NCI-H128 (cell line): ENCODE results near the gene LPAR6.
"Not testable (repeated sequence)": the region's sequence is repeated elsewhere in the genome, so short reads cannot be mapped to it uniquely, and the experiment has no call there.

Experiments used
- DNase-seq: peaks from one replicate; lab custom pipeline; 2025; ENCODE audit not compliant: unreplicated experiment; lab: John Stamatoyannopoulos, UW

LPAR6 gene, protein sequence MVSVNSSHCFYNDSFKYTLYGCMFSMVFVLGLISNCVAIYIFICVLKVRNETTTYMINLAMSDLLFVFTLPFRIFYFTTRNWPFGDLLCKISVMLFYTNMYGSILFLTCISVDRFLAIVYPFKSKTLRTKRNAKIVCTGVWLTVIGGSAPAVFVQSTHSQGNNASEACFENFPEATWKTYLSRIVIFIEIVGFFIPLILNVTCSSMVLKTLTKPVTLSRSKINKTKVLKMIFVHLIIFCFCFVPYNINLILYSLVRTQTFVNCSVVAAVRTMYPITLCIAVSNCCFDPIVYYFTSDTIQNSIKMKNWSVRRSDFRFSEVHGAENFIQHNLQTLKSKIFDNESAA

GRCh38 chr13:48412881-48413351, at the start of gene LPAR6:
LPAR6 (minus strand) TSS chr13:48413113; CDS start chr13:48412423, 690 bp downstream.
- no peak for DNase-seq

GRCh38 chr13:48457578-48458242, 44.8 kb upstream of the LPAR6 start:
- no peak for DNase-seq

GRCh38 chr13:48456546-48456945, 43.6 kb upstream of the LPAR6 start:
- DNase-seq, result no peak

DNA sequence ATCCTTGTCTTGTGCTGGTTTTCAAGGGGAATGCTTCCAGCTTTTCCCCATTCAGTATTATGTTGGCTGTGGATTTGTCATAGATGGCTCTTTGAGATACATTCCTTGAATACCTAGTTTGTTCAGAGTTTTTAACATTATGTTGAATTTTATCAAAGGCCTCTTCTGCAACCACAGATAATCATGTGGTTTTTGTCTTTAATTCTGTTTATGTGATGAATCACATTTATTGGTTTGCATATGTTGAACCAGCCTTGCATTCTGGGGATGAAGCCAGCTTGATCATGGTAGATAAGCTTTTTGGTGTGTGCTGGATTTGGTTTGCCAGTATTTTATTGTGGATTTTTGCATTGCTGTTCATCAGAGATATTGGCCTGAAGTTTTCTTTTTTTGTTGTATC, 38.3 kb upstream of the LPAR6 start:
- not testable (repeated sequence) for DNase-seq

DNA sequence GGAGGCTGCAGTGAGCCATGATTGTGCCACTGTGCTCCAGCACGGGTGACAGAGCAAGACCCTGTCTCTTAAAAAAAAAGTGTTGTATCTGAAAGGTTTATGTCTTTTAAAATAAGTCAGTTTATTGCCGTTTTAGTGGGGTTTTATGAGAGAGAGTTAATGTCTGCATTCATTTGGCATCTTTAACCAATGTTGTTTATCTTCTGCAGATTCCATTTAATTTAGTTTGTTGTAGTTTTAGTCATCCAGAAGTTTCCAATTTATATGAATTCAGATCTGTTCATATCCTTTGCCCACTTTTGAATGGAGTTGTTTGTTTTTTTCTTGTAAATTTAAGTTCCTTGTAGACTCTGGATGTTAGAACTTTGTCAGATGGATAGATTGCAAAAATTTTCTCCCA, 36.7 kb upstream of the LPAR6 start:
- no peak for DNase-seq

DNA sequence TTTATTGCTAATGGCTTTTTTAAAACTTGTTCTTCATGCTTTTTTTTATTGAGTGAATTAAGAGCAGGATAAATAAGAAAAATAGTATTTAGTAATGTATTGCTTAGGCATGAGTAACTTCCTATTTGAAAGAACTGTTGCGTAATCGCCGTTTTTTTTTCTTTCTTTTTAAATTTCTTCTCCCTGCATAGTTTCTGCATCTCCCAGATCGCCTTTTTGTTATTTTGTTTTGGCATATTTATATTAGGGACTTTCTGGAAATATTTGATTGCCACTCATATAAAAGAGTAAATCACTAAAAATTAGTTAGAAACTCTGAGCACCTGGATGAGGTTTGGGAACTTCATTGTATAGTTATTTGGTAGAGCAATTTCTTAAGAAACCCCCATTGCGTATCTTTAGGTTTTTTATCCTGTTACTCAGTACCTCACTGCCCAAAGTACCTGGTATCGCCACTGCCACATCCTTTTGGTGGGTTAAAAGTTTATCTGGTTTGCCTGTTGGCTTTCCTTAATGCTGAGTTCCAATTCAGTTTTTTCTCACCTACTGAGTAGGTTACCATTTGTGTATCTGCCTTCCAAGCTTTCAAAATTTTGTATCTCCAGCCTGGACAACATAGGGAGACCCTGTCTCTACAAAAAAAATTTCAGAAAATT, 36.2 kb upstream of the LPAR6 start:
- DNase-seq, result no peak

DNA sequence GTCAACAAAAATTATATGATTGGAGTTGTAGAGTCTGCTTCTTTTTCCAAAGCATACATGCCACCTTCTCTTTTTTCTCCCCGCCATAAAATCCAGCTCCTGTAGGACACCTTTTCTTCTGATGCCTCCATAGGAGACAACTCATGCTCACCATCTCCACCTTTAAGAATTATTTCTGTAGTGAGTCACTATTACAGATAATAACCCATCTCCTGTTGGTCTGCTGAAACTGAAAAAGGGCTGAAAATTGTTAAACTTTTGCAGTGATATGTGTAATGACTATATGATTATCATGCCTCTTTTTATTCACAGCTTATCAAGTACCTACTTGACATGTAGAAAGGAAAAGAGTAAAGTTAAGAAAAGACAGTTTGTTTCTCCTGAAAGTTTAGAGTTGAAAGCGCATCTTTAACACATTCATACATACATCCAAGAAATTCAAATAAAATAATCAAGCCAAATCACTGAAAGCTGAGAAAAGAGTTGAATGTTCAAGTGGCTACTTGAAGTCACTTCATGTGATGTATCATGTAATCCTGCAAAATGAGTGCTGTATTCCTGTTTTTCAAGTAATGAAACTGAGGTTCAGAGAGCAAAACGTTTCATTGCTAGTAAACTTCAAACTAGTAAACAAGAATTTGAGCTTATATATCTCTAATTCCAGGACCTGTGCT, 35.5 kb upstream of the LPAR6 start:
- no peak for DNase-seq

GRCh38 chr13:48446464-48446863, 33.6 kb upstream of the LPAR6 start:
- DNase-seq, result no peak

GRCh38 chr13:48443442-48444208, 30.7 kb upstream of the LPAR6 start:
- no peak for DNase-seq

GRCh38 chr13:48437371-48437770, 24.5 kb upstream of the LPAR6 start:
- DNase-seq, result no peak

DNA sequence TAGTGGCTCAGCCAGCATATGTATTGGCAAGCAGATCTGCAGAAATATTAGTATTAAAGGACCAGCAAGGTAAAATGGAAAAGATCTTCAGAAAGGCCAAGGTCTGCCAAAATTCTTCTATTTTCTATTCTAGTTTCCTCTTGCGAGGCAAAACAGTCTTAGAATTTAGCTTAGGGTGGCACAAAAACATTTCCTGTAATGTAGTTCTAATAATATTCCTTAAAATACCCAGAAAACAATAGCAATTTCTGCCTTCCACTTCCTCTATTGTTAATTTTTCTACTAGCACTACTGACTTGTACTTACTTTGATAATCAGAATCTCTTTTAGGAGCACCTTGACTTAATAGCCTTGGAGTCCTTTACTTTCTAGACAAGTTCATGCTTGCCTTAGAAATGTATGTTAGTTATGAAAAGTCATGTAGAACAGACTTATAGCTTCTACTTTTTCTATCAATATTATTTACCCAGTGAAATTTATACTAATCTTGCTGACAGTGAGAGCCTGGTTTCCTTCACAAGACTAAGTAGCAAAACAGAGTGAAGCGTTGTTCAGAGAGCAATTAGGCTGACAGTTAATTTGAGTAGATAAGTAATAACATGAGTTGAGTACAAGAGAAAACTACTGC, 23.9 kb upstream of the LPAR6 start:
- DNase-seq, result no peak

DNA sequence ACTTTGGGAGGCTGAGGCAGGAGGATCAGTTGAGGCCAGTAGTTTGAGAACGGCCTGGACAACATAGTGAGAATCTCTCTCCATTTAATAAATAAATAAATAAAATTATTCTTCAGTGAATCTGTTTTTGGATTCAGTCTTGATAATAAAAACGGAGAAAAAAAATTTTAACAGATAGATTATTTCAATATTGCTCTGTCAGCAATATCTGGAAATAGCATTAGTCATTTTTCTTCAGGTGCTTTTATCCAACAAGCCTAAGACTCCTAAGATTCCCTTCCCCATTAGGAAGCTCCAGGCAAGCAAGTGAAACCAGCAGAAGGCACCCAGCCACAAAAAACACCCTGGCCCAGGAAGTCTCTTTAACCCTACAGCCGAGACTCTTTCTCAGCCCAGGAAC, 21.3 kb upstream of the LPAR6 start:
- DNase-seq, result no peak

DNA sequence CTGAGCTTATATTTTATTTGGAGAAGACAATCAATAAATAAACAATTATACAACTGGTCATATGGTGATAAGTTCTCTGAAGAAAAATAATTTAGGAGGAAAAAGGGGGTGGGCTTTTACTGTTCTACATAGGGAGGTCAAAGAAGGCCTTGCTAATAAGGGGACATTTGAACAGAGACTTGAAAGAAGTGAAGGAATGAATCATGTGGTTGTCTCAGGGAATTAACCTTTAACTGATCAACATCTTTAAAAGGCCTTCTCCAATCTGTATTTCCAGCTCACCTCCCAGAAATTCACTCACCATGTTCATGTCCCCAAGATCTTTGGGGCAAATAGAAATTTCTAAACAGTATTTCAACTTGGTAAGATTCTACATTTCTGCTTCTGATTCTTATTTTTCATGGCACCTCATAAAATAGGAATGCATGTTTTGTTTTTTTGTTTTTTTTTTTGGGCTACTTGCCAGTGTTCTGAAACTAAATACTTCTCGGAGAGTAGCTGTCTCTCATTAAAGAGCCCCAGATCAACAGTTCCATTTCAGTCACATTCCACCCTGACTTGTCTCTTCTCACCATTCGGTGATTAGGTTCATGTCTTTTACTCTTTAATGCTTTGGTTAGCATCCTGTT, 19.2 kb upstream of the LPAR6 start:
- DNase-seq, result no peak

- no peak for DNase-seq
Observed at GRCh38 chr13:48431431-48431830, 18.5 kb upstream of the LPAR6 start.

- no peak for DNase-seq
Observed at GRCh38 chr13:48429886-48430285, 17.0 kb upstream of the LPAR6 start.

DNA sequence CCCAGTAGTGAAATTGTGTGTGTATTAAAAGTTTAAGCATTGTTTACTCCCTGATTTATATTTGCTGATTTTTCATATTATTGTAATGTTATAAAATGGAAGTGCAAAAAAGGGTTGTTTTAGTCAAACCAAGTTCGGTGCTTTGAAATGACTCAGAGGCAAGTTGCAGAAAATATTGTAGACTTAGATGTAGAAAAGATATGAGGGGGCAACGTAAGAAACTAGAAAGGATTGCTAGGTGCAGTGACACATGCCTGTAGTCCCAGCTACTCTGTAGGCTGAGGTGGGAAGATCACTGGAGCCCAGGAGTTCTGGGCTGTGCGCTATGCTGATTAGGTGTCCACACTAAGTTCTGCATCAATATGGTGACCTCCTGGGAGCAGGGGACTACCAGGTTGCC, 16.1 kb upstream of the LPAR6 start:
- no peak for DNase-seq

GRCh38 chr13:48426755-48427298, 13.9 kb upstream of the LPAR6 start:
- not testable (repeated sequence) for DNase-seq

DNA sequence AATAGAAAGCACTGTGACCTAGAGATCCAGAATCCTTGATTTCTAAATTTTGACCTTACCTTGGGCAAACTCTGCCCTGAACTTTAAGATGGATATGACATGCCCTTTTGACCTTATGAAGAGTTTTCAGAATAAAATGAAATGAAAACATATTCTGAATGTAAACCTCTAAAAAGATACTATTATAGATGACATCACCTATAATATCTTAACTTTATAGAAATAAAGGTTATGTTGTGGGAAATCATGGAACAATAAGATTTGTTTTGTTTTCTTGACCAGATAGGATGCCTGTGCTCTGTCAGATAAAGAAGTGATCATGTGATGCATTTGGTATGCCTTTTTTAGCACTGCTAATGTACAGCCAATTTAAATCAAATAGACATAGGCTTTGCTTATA, 13.1 kb upstream of the LPAR6 start:
- no peak for DNase-seq

GRCh38 chr13:48424212-48424611, 11.3 kb upstream of the LPAR6 start:
- no peak for DNase-seq
